ENCODE data around the gene DNAJC6.

Gene DNAJC6

GRCh38 chr1:65297706-65298105, 11.6 kb upstream of the DNAJC6 start:
- DNase-seq, result no peak

- DNase-seq, result no peak
Measured at GRCh38 chr1:65299328-65299727, 10.0 kb upstream of the DNAJC6 start.

DNA sequence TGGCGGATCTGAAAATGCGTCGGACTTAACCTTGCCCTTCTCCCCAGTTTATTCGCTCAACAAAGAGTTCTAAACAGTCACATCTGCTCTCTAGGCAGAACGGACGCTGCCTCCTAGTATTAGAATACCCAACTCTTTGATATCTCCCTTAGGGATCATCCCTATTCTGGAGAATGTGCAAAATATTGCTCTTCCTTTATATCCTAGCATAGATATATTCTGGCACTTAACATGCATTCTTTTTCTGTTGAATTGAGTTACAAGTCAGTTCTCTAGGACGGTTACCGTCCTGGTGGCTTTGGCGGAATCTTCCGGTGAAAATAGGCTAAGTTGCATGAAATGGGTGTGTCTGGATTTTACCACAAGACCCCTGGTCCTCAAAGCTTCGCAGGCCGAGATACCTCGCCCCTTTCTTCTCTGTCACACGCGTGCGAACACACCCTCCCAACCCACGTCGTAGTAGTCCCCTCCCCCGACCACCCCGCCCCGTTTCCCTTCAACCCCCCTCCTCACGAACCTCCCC, 501 bp upstream of the DNAJC6 start:
- DNase-seq, result no peak

GRCh38 chr1:65310078-65310587, 790 bp downstream of the DNAJC6 start:
- no peak for DNase-seq

- DNase-seq, result no peak
Measured at GRCh38 chr1:65311760-65312159, 2.4 kb downstream of the DNAJC6 start.

DNA sequence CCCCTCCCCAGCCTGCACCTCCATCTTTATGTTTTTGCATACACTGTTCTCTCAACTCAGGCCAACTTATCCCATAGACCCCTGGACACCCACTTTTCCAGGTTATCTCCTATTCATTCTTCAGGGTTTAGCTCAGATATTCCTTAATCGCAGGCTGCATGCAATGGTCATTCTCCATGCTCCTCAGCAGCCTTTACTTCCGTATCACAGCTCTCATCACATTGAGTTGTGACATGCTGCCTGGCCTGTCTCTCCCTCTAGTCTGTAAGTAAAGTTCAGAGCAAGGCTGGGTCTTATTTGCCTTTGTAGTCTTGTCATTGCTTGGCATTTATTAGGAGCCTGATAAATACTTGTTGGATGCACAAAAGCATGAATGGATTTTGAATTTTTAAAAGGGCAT, 6.9 kb downstream of the DNAJC6 start:
- DNase-seq, result no peak

DNA sequence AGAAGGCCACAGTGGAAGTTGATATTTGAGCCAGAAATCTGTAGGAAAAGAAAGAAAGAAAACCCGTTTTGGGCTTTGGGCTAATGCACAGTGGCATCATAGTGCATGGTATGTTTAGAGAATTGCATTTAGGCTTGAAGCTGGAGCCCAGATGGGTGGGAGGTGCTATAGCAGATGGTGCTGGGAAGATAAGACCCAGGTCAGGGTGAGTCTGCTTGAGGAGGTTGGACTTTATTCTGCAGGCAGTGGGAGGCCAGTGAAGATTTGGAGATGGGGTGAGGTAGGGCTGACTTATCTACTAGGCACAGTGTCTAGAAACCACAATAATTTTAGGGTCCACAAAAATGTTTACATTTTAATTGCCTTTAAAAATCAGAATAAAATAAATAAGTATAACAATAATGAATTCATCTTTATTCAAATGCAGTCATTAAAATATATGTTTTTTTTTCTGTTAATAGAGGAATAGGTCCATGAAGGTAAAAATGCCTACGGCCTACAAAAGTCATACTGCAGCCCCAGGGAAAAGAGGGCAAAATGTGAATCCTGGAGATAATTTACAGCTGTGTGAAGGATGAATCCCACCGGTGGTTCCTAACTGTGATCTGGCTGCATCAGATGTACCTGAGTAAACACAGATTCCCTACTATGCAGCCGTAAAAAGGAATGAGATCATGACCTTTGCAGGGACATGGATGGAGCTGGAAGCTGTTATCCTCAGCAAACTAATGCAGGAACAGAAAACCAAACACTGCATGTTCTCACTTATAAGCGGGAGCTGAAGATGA, 8.7 kb downstream of the DNAJC6 start:
- no peak for DNase-seq

GRCh38 chr1:65319141-65319540, 9.8 kb downstream of the DNAJC6 start:
- no peak for DNase-seq

DNA sequence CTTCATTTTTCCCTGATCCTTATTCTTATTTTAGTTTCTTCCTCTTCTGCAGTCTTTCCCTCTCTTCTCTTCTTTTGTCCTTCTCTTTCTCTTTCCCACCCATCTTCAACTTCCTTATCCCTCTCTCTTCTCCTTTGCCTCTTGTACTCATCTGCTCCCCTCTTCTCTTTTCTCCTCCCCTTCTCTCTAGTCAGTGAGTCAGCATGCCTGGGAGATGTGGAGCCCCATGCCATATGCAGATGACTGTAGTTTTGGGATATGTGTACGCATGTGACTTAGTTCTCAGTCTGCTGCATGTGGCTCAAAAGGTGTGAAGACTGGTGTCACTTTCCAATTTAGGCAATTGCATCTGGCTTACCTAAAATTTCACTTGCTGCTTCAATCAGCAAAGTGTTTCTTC, 10.4 kb downstream of the DNAJC6 start:
- no peak for DNase-seq

- no peak for DNase-seq
Measured at GRCh38 chr1:65321879-65322278, 12.5 kb downstream of the DNAJC6 start.

GRCh38 chr1:65323246-65323645, 13.9 kb downstream of the DNAJC6 start:
- DNase-seq, result peak; percentile 38

DNA sequence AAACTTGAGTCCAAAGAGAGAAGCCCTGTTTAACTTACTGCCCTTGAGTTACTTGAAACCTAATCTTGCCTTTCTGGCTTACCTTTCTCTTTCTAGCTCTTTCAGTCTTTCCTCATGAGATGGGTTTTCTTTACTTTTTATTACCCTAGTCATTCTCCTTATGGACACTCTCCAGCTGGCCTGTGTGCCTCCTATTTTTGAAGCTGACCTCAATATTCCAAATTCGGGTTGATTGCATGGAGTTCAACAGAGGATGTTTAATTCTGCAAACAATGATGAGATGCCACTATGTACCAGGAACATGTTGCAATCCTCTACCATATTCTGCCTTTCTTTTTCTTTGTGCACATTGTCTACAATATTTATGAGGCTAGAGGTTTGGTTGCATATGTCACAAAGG, 20.7 kb downstream of the DNAJC6 start:
- DNase-seq, result no peak

DNA sequence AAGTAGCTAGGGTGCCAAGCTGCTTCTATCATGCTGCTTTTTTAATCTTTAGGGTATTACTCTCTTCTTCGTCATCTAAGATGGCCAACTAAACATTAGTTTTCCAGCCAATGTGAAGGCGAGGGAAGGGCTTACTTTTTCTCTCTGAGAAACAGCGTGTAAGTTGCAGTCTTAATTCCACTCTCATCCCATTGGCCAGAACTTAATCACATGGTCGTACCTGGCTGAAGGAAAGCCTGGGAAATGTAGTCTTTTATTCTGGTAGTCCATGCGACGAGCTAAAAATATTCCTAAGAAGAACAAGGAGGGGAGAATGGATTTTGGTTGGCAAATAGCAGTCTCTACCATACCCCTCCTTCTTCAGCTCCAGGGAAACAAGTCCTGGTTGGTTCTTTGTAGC, 21.5 kb downstream of the DNAJC6 start:
- DNase-seq, result no peak

DNA sequence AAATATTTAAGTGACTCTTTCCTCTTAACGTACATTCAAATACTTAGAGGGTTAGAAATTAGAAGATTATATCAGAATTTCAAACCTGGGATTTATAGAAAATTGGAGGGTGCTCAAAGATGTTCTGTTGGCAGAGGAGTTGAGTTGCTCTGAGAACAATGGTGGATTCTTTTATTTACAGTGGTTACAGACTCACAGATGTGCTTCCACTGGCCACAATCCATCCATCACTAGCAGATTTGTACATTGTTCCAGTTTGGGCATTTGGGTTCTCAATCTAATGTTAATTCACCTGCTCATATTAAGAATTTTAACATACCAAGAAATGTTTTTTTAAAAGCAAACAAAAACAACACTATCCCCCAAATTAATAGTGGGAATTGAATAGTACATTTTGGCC, 23.5 kb downstream of the DNAJC6 start:
- no peak for DNase-seq

DNA sequence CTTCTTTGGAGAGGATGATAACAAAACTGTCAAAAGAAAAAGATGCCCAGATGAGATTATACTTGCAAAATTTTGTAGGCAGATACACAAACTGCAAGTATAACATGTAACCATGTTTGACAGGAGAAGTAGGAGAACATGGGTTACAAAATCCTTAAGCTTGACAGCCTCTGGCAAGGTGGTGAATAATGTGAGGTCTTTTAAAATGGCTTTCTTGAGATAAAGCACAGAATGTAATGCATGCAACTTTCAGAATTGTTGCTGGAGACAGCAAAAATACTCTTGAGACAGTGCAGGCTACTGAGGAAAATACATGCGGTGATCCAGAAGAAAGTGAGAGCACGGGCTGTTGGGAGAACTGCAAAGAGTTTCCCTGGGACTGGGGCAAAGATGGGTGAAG, 24.7 kb downstream of the DNAJC6 start:
- no peak for DNase-seq

DNA sequence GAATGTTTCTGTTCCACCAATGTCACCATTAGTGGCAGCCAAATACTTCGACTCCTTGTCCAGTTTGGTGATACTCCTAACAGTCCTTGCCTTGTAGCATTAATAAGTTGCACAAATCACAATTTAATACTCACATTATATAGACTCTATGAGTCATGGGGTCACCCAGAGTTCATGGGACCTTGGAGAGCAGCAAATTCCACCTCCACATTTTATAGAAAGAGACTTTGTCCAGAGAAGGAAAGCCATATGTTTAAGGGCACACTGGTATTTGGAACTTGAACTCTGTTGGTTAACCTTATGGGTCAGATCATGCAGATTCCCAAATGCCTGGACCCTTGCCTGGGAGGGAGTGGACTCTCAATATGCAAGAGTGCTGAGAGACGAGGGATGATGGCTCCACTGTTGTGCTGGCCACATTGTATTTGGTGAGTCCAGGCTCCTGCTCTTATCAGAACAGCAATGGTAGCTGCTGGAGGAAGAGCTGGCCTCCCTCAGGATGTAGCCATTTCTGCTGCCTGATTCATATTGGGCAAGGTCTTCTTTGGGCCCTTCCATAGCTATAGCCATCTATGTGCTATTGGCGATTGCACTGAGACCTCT, 30.6 kb downstream of the DNAJC6 start:
- no peak for DNase-seq

DNA sequence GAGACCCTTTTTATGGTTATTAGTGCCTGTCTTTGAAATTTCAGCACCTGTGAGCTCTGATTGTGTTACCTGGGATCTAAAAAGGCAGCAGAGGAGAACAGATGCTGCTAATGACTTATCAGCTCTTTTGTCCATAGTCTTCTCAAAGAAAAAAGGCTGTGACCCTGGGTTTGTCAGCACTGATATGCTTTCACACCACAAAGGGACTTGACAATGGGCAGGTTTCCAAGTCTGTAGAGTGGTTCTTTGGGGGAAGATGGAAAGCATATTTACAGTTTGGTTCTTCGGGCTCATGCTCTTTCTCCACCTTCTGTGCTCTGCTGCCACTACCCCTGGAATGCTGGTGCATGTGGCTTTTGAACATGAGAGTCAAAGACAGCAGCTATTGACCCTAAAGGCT, 32.0 kb downstream of the DNAJC6 start:
- DNase-seq, result no peak

DNA sequence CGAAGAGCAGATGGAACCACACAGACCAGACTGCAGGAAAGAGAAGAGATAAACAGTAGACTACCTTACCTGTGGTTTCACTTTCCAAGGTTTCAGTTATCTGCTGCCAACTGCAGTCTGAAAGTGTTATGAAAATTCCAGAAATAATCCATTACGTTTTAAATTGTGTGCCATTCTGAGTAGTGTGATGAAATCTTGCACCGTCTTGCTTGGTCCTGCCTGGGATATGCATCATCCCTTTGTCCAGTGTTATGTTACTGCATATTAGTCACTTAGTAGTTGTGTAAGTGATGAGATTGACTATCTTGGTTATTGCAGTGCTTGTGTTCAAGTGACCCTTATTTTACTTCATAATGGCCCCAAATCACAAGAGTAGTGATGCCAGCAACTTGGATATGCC, 33.9 kb downstream of the DNAJC6 start:
- DNase-seq, result no peak

DNA sequence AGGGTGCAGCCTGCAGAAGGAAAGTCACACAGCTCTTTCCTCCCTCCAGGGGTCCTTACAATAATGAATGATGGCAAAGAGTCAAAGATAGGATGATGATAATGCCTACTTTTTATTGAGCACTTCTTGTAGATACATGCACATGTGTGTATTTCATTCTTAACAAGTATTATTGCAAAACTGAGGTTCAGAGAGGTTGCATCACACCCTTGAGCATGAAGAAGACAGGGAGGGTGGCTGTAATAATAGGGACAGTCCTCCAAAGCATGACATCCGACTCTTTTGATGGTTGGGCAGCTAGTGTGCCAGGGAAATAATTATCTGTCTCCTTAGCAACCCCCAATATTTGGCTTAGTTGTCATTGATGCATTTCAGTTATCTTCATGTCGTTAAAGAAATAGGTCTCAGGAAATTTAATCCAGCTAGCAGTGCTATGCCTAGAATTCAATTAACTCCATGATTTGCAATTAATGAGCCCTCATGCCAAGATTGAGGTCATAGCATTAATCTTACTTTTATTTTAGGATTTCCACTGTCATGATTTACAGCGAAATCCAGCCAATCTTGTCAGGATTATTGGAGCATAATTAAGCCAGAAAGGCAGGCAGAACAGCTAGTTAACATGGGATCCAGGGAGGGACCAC, 35.0 kb downstream of the DNAJC6 start:
- no peak for DNase-seq

GRCh38 chr1:65346190-65346589, 36.8 kb downstream of the DNAJC6 start:
- DNase-seq, result no peak

DNA sequence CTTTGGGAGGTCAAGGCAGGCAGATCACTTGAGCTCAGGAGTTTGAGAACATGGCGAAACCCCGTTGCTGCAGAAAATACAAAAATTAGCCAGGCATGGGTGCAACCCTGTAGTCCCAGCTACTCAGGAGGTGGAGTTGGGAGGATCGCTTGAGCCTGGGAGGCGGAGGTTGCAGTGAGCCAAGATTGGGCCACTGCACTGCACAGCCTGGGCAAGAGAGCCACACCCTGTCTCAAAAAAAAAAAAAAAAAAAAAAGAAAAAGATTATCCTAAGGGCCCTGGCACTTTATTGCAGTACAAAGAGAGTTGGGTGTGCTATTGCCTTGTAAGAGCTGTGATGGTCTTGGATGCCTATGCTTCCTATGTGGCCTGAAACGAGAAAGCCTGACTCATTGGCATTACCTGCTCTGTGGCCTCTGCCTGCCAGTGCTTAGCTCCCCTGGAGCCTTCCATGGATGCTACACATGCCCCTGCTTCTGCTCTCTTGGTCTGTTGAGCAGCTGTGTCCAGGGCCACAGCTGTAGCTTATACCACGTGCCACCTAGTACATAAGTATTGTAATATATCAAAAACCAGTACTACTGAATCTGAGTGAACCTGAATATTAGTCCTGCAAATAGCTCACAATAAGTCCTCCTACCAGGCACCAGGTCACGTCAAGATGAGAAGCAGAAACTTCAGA, 45.8 kb downstream of the DNAJC6 start:
- no peak for DNase-seq

GRCh38 chr1:65357291-65357960, 48.1 kb downstream of the DNAJC6 start:
- no peak for DNase-seq

- no peak for DNase-seq
Measured at GRCh38 chr1:65359888-65360287, 50.5 kb downstream of the DNAJC6 start.

Data from activated CD4-positive, alpha-beta T cell treated with anti-CD3 and anti-CD28 coated beads, Interleukin-2, amount 50 U/mL, for 16 hours (primary cell).